Calu3 (cell line): ENCODE measurements around the gene PLEKHA5. TPM values are rescaled to one million over a fixed set of nuclear protein-coding genes. Genes with fewer than 3 reads are reported as not detected.
"Not testable (repeated sequence)": the region's sequence is repeated elsewhere in the genome, so short reads cannot be mapped to it uniquely, and the experiment has no call there.

ENCODE experiments used
- BruUV-seq: library from RNA; stranded (reverse); fragments of 400-500 nt; replicated peaks from 2 replicates; lab custom pipeline; 2021; lab: Mats Ljungman, UMichigan
- CTCF ChIA-PET: fragments of 300-600 bp; sonication (Branson Sonifier 250); formaldehyde crosslinking; loops from one replicate; lab custom pipeline; 2022; ENCODE audit warnings: antibody characterized with exemption; lab: Charles Lee
- DNase-seq: peaks from one replicate; pipeline ENCODE4 v3.0.0; 2022
- H3K27ac Mint-ChIP-seq: one replicate; pipeline ENCODE4 v1.8.0; 2022; ENCODE audit warnings: mixed read lengths; ENCODE audit not compliant: unreplicated experiment
- H3K27me3 Mint-ChIP-seq: one replicate; pipeline ENCODE4 v1.8.0; 2022; ENCODE audit warnings: mixed read lengths; ENCODE audit not compliant: unreplicated experiment
- H3K36me3 Mint-ChIP-seq: one replicate; pipeline ENCODE4 v1.8.0; 2022; ENCODE audit warnings: mild to moderate bottlenecking, moderate library complexity, mixed read lengths; ENCODE audit not compliant: insufficient read depth, unreplicated experiment
- H3K4me1 Mint-ChIP-seq: one replicate; pipeline ENCODE4 v1.8.0; 2022; ENCODE audit warnings: mild to moderate bottlenecking, low read depth, mixed read lengths; ENCODE audit not compliant: unreplicated experiment
- H3K4me3 Mint-ChIP-seq: one replicate; pipeline ENCODE4 v1.8.0; 2022; ENCODE audit warnings: mild to moderate bottlenecking, low read depth, moderate library complexity, mixed read lengths; ENCODE audit not compliant: unreplicated experiment
- H3K9me3 Mint-ChIP-seq: one replicate; pipeline ENCODE4 v1.8.0; 2022; ENCODE audit warnings: low read depth, mixed read lengths; ENCODE audit not compliant: unreplicated experiment
- intact Hi-C: fragments of 100-400 bp; cut with micrococcal nuclease; formaldehyde crosslinking; loops from one replicate; pipeline ENCODE4 v1.10.0; 2022; ENCODE audit not compliant: unreplicated experiment
- total RNA-seq: library from RNA; stranded (reverse); gene quantifications from 2 replicates; pipeline ENCODE4 v1.2.3, GENCODE V29; 2022
- TF ChIP-seq, protein P1 (sequence below): fragments of 200-600 bp; IDR thresholded peaks from one replicate; pipeline ENCODE4 v1.8.0; 2022; ENCODE audit warnings: antibody characterized with exemption; ENCODE audit not compliant: unreplicated experiment

Gene PLEKHA5
- total RNA-seq, 1 experiment from 2014 or later: 57.9 TPM

DNA sequence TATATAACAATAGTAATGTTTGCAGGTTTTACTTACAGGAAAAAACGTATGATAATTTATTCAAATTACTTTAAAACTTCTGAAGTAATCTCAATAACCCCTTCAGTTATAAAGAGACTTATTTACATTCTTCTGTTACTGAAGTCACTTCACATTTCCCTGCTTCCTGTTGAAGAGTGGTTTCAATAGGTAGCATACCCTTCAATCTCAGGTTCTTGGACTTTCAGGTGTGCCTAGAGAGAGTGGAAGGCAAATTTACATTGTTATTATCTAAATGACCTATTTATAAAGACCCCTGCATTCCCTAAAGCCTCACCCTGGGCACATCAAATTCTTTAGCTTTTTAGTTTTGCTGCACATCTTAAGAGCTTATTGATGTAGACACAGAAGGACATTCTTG, 172.2 kb downstream of the PLEKHA5 start:
- intact Hi-C loops: no loop called here
- TF ChIP-seq, protein P1, sequence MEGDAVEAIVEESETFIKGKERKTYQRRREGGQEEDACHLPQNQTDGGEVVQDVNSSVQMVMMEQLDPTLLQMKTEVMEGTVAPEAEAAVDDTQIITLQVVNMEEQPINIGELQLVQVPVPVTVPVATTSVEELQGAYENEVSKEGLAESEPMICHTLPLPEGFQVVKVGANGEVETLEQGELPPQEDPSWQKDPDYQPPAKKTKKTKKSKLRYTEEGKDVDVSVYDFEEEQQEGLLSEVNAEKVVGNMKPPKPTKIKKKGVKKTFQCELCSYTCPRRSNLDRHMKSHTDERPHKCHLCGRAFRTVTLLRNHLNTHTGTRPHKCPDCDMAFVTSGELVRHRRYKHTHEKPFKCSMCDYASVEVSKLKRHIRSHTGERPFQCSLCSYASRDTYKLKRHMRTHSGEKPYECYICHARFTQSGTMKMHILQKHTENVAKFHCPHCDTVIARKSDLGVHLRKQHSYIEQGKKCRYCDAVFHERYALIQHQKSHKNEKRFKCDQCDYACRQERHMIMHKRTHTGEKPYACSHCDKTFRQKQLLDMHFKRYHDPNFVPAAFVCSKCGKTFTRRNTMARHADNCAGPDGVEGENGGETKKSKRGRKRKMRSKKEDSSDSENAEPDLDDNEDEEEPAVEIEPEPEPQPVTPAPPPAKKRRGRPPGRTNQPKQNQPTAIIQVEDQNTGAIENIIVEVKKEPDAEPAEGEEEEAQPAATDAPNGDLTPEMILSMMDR: no peak
- Mint-ChIP-seq H3K4me3 (no peak overlapping the region), H3K36me3 (peaks cover 14% of the 10 kb centered on the region), H3K4me1 (peaks cover 10% of the 10 kb centered on the region), H3K27ac (no peak overlapping the region), H3K27me3 (no peaks in the 10 kb centered on the region), H3K9me3 (no peaks in the 10 kb centered on the region)
- CTCF ChIA-PET: interaction anchor here (0.7 kb wide), 1 partner anchor 578 kb away, joined by 3 read pairs; no protein-coding TSS in a partner anchor
- no TSS peak for BruUV-seq
- DNase-seq: no peak

DNA sequence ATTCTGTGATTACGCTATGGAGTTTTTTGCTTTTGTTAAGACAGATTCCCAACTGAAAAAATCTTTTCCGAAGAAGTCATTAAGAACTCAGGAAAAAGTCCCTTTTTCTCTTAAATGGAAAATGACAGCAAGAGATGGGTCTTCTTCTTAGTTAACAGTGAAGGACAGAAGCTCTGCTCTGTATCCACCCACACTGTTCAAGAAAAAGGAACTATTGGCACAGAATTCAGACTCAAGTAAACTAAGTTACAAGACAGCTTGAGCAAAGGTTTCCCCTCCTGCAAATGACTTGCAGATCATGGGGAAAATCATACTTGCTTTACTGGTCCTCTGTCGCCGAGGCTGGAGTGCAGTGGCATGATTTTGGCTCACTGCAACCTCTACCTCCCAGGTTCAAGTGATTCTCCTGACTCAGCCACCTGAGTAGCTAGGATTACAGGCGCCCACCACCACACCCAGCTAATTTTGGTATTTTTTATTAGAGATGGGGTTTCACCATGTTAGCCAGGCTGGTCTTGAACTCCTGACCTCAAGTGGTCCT, 172.6 kb downstream of the PLEKHA5 start:
- Mint-ChIP-seq H3K27ac (no peak overlapping the region), H3K27me3 (no peaks in the 10 kb centered on the region), H3K4me1 (peaks cover 10% of the 10 kb centered on the region), H3K4me3 (no peak overlapping the region), H3K36me3 (peaks cover 16% of the 10 kb centered on the region), H3K9me3 (no peaks in the 10 kb centered on the region)
- TF ChIP-seq, protein P1: no peak
- BruUV-seq: no TSS peak
- intact Hi-C loops: no loop called here
- CTCF ChIA-PET: no interaction called here
- no peak for DNase-seq

DNA sequence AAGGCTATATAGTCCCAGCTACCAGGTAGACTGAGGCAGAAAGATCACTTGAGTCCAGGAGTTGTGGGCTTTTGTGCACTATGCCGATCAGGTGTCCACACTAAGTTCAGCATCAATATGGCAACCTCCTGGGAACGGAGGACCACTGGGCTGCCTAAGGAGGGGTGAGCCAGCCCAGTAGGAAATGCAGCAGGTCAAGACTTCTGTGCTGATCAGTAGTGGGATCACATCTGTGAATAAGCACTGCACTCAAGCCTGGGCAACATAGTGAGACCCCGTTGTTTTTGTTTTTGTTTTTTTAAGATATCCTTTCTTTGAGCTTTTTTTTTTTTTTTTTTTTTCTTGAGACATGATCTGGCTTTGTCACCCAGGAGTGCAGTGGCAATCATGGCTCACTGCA, 174.0 kb downstream of the PLEKHA5 start:
- Mint-ChIP-seq H3K36me3 (peaks cover 17% of the 10 kb centered on the region), H3K27me3 (no peaks in the 10 kb centered on the region), H3K4me3 (no peak overlapping the region), H3K9me3 (no peaks in the 10 kb centered on the region), H3K27ac (no peak overlapping the region), H3K4me1 (peaks cover 10% of the 10 kb centered on the region)
- BruUV-seq: no TSS peak
- intact Hi-C loops: no loop called here
- TF ChIP-seq, protein P1: no peak
- DNase-seq: no peak
- CTCF ChIA-PET: interaction anchor here (0.6 to 1.0 kb wide), 2 partner anchors 40 to 833 kb away, joined by 3 to 4 read pairs; no protein-coding TSS in a partner anchor

DNA sequence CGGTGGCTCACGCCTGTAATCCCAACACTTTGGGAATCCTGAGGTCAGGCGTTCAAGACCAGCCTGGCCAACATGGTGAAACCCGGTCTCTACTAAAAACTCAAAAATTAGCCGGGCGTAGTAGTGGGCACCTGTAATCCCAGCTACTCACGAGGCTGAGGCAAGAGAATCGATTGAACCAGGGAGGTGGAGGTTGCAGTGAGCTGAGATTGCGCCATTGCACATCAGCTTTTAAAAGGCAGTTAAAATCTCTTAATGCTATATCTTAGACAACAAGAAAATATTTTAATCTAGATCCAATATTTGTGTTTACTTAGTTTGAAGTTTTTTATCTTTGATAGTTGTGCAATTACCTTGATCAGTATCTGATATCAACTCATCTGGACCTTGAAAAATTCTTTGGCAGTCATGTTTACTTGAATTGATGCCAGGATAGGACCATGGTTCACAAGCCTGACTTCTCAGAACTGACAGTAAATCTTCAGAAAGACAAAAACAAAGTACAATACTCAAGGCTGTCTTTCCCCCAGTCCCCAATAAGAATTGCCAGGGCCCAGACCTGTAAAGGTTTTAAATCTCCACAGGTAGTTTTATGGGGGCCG, 174.7 kb downstream of the PLEKHA5 start:
- TF ChIP-seq, protein P1: no peak
- BruUV-seq: no TSS peak
- H3K4me1 Mint-ChIP-seq: peaks cover 10% of the 10 kb centered on the region
- intact Hi-C loops: no loop called here
- H3K4me3 Mint-ChIP-seq: no peak overlapping the region
- peaks cover 19% of the 10 kb centered on the region for H3K36me3 Mint-ChIP-seq
- no peak overlapping the region for H3K27ac Mint-ChIP-seq
- no peaks in the 10 kb centered on the region for H3K27me3 Mint-ChIP-seq
- no peak for DNase-seq
- H3K9me3 Mint-ChIP-seq: no peaks in the 10 kb centered on the region
- CTCF ChIA-PET: interaction anchor here (0.6 to 1.0 kb wide), 2 partner anchors 39 to 834 kb away, joined by 3 to 4 read pairs; no protein-coding TSS in a partner anchor

DNA sequence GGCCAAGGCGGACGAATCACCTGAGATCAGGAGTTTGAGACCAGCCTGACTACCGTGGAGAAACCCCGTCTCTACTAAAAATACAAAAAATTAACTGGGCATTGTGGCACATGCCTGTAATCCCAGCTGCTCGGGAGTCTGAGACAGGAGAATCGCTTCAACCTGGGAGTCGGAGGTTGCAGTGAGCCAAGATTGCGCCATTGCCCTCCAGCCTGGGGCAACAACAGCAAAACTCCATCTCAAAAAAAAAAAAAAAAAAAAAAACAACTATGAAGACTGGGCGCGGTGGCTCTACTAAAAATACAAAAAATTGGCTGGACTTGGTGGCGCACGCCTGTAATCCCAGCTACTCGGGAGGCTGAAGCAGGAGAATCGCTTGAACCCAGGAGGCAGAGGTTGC, 176.1 kb downstream of the PLEKHA5 start:
- CTCF ChIA-PET, H3K9me3 Mint-ChIP-seq, H3K27ac Mint-ChIP-seq, H3K27me3 Mint-ChIP-seq, DNase-seq, H3K4me3 Mint-ChIP-seq, BruUV-seq, intact Hi-C loops, H3K4me1 Mint-ChIP-seq: not testable (repeated sequence)
- peaks cover 13% of the 10 kb centered on the region for H3K36me3 Mint-ChIP-seq
